HCT116 (cell line): ENCODE results near the gene KRTAP5-3. TPM values are rescaled to one million over a fixed set of nuclear protein-coding genes. Genes with fewer than 3 reads are reported as not detected.

ENCODE experiments used
- ATAC-seq: fragments of 200-7000 bp; cut with Tn5 transposase; 2 replicates; pipeline ENCODE4 v1.9.1; 2020; ENCODE audit warnings: mild to moderate bottlenecking, moderate library complexity
- BruUV-seq: library from RNA; stranded (reverse); fragments of 400-500 nt; replicated peaks from 2 replicates; lab custom pipeline; 2021; lab: Mats Ljungman, UMichigan
- CTCF ChIA-PET: fragments of 300-600 bp; sonication (Branson Sonifier 250); formaldehyde crosslinking; loops from one replicate; lab custom pipeline; 2021; ENCODE audit warnings: antibody characterized with exemption; lab: Charles Lee
- POLR2A ChIA-PET: fragments of 300-600, 350-600 bp; sonication (Branson Sonifier 250); formaldehyde crosslinking; loops from one replicate; lab custom pipeline; 2021; ENCODE audit warnings: antibody characterized with exemption; lab: Charles Lee
- RAD21 ChIA-PET, 2 experiments: fragments of 300-600 bp; sonication (Branson Sonifier 250); formaldehyde crosslinking; loops; one replicate each; lab custom pipeline; 2023; ENCODE audit warnings: low total read pairs in 2 of 2; ENCODE audit not compliant: uncharacterized antibody in 2 of 2, unreplicated experiment in 2 of 2, low non-redundant PET in 1 of 2; lab: Charles Lee
- DNase-seq: peaks from one replicate; pipeline ENCODE4 v3.0.0-alpha.2; 2010; ENCODE audit warnings: low read depth, low spot score
- H2AFZ ChIP-seq: fragments of 200-600 bp; shearing (Covaris generic), sonication (generic); 2 replicates; pipeline ENCODE4 v1.6.1; 2017; ENCODE audit warnings: low read depth, mixed run types, mixed read lengths, antibody characterized with exemption, low read length; ENCODE audit not compliant: poor library complexity, severe bottlenecking
- H3K27ac ChIP-seq: 2 replicates; pipeline ENCODE4 v1.5.1; 2012; ENCODE audit warnings: low read depth, low read length
- H3K27me3 ChIP-seq: fragments of 200-600 bp; sonication (generic); 2 replicates; pipeline ENCODE4 v1.6.1; 2016; ENCODE audit warnings: mixed run types, low read length, mixed read lengths; ENCODE audit not compliant: insufficient read depth
- H3K36me3 ChIP-seq, 2 experiments: fragments of 200-500 bp in 1 of 2; fragments of 200-600 bp in 1 of 2; sonication (Bioruptor generic) in 1 of 2; sonication (generic) in 1 of 2; 2 replicates each; pipeline versions ENCODE4 v1.5.1 to v1.6.1; 2014 to 2016; ENCODE audit warnings: low read length in 2 of 2, inconsistent platforms in 1 of 2, mixed read lengths in 1 of 2, mixed run types in 1 of 2; ENCODE audit not compliant: insufficient read depth in 2 of 2, control insufficient read depth in 1 of 2
- H3K4me1 ChIP-seq, 2 experiments: fragments of 200-600 bp in 1 of 2; sonication (generic) in 1 of 2; 2 replicates each; pipeline versions ENCODE4 v1.5.1 to v1.6.1; 2012 to 2017; ENCODE audit warnings: low read length in 2 of 2, inconsistent platforms in 1 of 2, mild to moderate bottlenecking in 1 of 2, mixed read lengths in 1 of 2, mixed run types in 1 of 2, moderate library complexity in 1 of 2; ENCODE audit not compliant: insufficient read depth in 2 of 2, control insufficient read depth in 1 of 2
- H3K4me2 ChIP-seq: fragments of 200-600 bp; sonication (generic); 2 replicates; pipeline ENCODE4 v1.6.1; 2017; ENCODE audit warnings: mixed run types, low read length, mixed read lengths
- H3K4me3 ChIP-seq, 2 experiments: fragments of 200-600 bp in 1 of 2; sonication (generic) in 1 of 2; replicated peaks in 1 of 2; 2 replicates each; pipeline ENCODE4 v1.5.1; 2011 to 2016; ENCODE audit warnings: low read length in 2 of 2, control low read depth in 1 of 2, low read depth in 1 of 2, mild to moderate bottlenecking in 1 of 2, mixed read lengths in 1 of 2, mixed run types in 1 of 2
- H3K79me2 ChIP-seq: fragments of 200-600 bp; sonication (generic); 2 replicates; pipeline ENCODE4 v1.6.1; 2017; ENCODE audit warnings: mild to moderate bottlenecking, mixed run types, low read length, moderate library complexity, mixed read lengths; ENCODE audit not compliant: insufficient read depth
- H3K9ac ChIP-seq: fragments of 200-600 bp; sonication (generic); 2 replicates; pipeline ENCODE4 v1.6.1; 2016; ENCODE audit warnings: low read length, mixed read lengths
- H3K9me2 ChIP-seq: fragments of 200-600 bp; sonication (generic), shearing (Covaris generic); 2 replicates; pipeline ENCODE4 v1.6.1; 2017; ENCODE audit warnings: mixed run types, mild to moderate bottlenecking, moderate library complexity; ENCODE audit not compliant: insufficient read depth
- H3K9me3 ChIP-seq, 2 experiments: fragments of 200-500 bp in 1 of 2; fragments of 200-600 bp in 1 of 2; sonication (Bioruptor generic) in 1 of 2; sonication (generic) in 1 of 2; 2 replicates each; pipeline ENCODE4 v1.6.1; 2014 to 2017; ENCODE audit warnings: low read length in 2 of 2, mixed read lengths in 2 of 2, inconsistent platforms in 1 of 2, low read depth in 1 of 2, mild to moderate bottlenecking in 1 of 2, mixed run types in 1 of 2, moderate library complexity in 1 of 2; ENCODE audit not compliant: control insufficient read depth in 1 of 2, insufficient read depth in 1 of 2
- H4K20me1 ChIP-seq: fragments of 200-600 bp; sonication (generic), shearing (Covaris generic); 2 replicates; pipeline ENCODE4 v1.6.1; 2017; ENCODE audit warnings: mixed run types, mild to moderate bottlenecking, moderate library complexity; ENCODE audit not compliant: insufficient read depth
- REST ChIP-seq: IDR thresholded peaks from 2 replicates; pipeline ENCODE4 v1.6.1; 2012; ENCODE audit warnings: low read depth
- SP1 ChIP-seq: IDR thresholded peaks from 2 replicates; pipeline ENCODE4 v1.6.1; 2012; ENCODE audit warnings: low read depth
- ZFX ChIP-seq: fragments of 450-650 bp; IDR thresholded peaks from 2 replicates; pipeline ENCODE4 v1.6.1; 2017
- intact Hi-C: fragments of 100-400 bp; cut with micrococcal nuclease; formaldehyde crosslinking; loops from 2 replicates; pipeline ENCODE4 v1.10.0; 2022
- total RNA-seq: library from RNA; stranded (reverse); gene quantifications from one replicate; pipeline ENCODE4 v1.2.1, GENCODE V29; 2021; ENCODE audit not compliant: unreplicated experiment
- TF ChIP-seq, protein P1 (sequence below): IDR thresholded peaks from 2 replicates; pipeline ENCODE4 v1.6.1; 2011; ENCODE audit warnings: mild to moderate bottlenecking, low read length, moderate library complexity; ENCODE audit not compliant: insufficient replicate concordance; ENCODE audit errors: extremely low read depth

Gene KRTAP5-3
- total RNA-seq, 1 experiment from 2014 or later, result not detected

DNA sequence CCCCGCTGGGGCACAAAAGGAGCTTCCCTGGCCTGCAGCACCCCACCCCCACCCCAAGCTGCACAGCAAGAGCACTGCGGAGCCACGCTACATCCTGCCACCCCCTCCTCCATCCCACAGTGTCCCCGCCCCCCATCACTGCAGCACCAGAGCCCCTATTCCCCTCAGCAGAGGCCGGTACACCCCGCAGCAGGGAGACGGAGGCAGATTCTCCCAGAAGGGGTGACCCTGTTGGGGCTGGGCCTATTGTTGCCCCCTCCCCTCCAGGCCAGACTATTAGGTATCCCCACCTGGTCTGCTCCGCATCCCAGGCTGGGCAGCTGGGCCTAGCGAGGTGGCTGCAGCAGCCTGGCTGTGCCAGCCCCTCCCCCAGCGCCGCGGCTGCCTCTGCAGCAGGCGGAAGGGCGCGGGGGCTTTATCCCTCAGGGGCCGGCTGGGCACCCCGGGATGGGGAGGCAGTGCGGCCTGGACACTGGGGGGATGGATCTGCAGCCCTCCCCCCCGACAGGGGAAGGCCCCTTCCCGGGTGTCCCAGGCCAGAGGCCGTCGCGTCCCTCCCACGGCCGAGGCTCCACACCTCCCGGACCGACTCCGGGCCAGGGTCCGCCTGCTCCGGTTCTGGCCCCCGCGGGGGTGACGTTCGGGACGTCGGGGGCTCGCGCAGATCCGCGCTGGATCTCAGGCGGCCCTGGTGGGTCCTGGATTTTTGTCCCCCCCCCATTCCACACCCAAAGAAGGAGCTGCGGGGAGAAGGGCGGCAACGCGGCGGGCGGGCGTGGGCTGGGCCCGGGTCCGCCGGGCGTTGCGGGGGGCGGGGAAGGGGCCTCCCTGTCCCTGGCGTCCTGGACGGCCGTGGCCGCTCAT is 37.1 kb downstream of the KRTAP5-3 start:
- RAD21 ChIA-PET, result no interaction called here
- DNase-seq (no peak), ATAC-seq (no peak)
- H3K9me3 ChIP-seq, result no peaks in the 10 kb centered on the region
- H2AFZ ChIP-seq, result no peak overlapping the region
- no peaks in the 10 kb centered on the region for H4K20me1 ChIP-seq
- POLR2A ChIA-PET, result no interaction called here
- H3K27ac ChIP-seq, result peak overlapping the region; percentile 49; the same call in 1 of the 2 replicates
- TF ChIP-seq SP1 (no peak), ZFX (0 out of 2 replicates have a peak, but pooled peaks have one; percentile 38), REST (no peak)
- TF ChIP-seq, protein P1, sequence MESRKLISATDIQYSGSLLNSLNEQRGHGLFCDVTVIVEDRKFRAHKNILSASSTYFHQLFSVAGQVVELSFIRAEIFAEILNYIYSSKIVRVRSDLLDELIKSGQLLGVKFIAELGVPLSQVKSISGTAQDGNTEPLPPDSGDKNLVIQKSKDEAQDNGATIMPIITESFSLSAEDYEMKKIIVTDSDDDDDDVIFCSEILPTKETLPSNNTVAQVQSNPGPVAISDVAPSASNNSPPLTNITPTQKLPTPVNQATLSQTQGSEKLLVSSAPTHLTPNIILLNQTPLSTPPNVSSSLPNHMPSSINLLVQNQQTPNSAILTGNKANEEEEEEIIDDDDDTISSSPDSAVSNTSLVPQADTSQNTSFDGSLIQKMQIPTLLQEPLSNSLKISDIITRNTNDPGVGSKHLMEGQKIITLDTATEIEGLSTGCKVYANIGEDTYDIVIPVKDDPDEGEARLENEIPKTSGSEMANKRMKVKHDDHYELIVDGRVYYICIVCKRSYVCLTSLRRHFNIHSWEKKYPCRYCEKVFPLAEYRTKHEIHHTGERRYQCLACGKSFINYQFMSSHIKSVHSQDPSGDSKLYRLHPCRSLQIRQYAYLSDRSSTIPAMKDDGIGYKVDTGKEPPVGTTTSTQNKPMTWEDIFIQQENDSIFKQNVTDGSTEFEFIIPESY, result no peak
- no peaks in the 10 kb centered on the region for H3K36me3 ChIP-seq
- CTCF ChIA-PET, result no interaction called here
- H3K9ac ChIP-seq, result peak overlapping the region; percentile 77
- no TSS peak for BruUV-seq
- H3K4me2 ChIP-seq, result peak overlapping the region; percentile 88
- no peaks in the 10 kb centered on the region for H3K9me2 ChIP-seq
- intact Hi-C loops, result no loop called here
- peak overlapping the region; percentile 65 to 70 for H3K4me3 ChIP-seq
- peaks cover 16 to 29% of the 10 kb centered on the region in 2 experiments; a peak in 3 of 4 replicates for H3K4me1 ChIP-seq
- peaks cover 3% of the 10 kb centered on the region; the same call in 1 of the 2 replicates for H3K79me2 ChIP-seq
- no peaks in the 10 kb centered on the region for H3K27me3 ChIP-seq
